Sigmoid colon (tissue), 4 donors: ENCODE results near the gene DDIT3.

Source experiments
- CTCF ChIP-seq, 4 experiments: fragments of 450-650 bp in 3 of 4; fragments of 200-600 bp in 1 of 4; IDR thresholded peaks; one replicate each; pipeline ENCODE4 v1.5.1; 2016 to 2019; ENCODE audit warnings: antibody characterized with exemption in 4 of 4, mild to moderate bottlenecking in 3 of 4, moderate library complexity in 2 of 4
- EP300 ChIP-seq, 4 donors: sonication (generic); formaldehyde crosslinking; IDR thresholded peaks; one replicate each; pipeline ENCODE4 v1.6.1; 2017; ENCODE audit warnings: antibody characterized with exemption in 4 of 4

DNA sequence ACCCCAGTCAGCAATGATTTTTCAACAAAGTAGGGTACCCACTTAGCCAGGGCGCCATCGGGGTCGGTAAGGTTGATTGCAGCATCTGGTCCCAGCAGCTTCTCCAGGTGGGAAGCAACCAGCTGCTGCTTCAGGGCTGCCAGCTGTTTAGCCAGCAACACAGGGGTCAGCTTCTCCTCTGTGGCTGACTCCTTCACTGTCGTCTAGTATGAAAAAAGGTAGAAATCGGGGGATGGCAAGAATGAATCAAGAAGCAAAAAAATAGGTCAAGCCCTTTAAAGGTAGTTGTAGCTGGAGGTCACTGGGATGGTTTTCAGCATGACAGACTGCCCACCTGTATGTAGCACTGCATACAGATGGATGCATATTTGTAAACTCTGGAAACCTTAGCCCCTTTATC is 13.9 kb upstream of the DDIT3 start:
- no peak for TF ChIP-seq CTCF (IDR thresholded peaks at IDR 0.05)
- no peak for TF ChIP-seq EP300 (IDR thresholded peaks at IDR 0.05)
